Fibroblast of villous mesenchyme (primary cell): Measurements from ENCODE around the gene FHL1. TPM values are rescaled to one million over a fixed set of nuclear protein-coding genes. Genes with fewer than 3 reads are reported as not detected.
A peak's percentile ranks its signal among the peaks of the same experiment; 100 is the strongest.

ENCODE experiments used
- DNase-seq: peaks from one replicate; pipeline ENCODE4 v3.0.0-alpha.2; 2010; ENCODE audit warnings: low read depth
- H3K4me3 ChIP-seq: 2 replicates; pipeline ENCODE4 v1.5.1; 2011; ENCODE audit warnings: low read depth, mild to moderate bottlenecking, low read length
- CTCF ChIP-seq: IDR thresholded peaks from 2 replicates; pipeline ENCODE4 v1.5.1; 2012; ENCODE audit warnings: low read depth, mild to moderate bottlenecking, low read length; ENCODE audit not compliant: insufficient read depth
- total RNA-seq: library from RNA; depleted of rRNA; stranded (reverse); fragments of >200 nt; gene quantifications from 2 replicates; pipeline ENCODE4 v1.2.3, GENCODE V29; 2012

FHL1 gene
- total RNA-seq, 1 donor: 104 TPM

- no peak overlapping the region for H3K4me3 ChIP-seq
- TF ChIP-seq CTCF: no peak
- no peak for DNase-seq
Observed at GRCh38 chrX:136198010-136198409, 50.7 kb downstream of the FHL1 start.

- no peak for DNase-seq
- no peak for TF ChIP-seq CTCF
- H3K4me3 ChIP-seq: no peak overlapping the region
Observed at GRCh38 chrX:136198678-136199243, 51.4 kb downstream of the FHL1 start.

- TF ChIP-seq CTCF: no peak
- H3K4me3 ChIP-seq: no peak overlapping the region
- peak; percentile 35 for DNase-seq
Observed at GRCh38 chrX:136199365-136199764, 52.0 kb downstream of the FHL1 start.

GRCh38 chrX:136200466-136200865 is 53.1 kb downstream of the FHL1 start:
- DNase-seq: peak; percentile 44
- peak; percentile 50 for TF ChIP-seq CTCF
- no peak overlapping the region for H3K4me3 ChIP-seq

GRCh38 chrX:136201601-136202000 is 54.3 kb downstream of the FHL1 start:
- DNase-seq: no peak
- no peak for TF ChIP-seq CTCF
- H3K4me3 ChIP-seq: no peak overlapping the region

GRCh38 chrX:136202889-136203288 is 55.6 kb downstream of the FHL1 start:
- H3K4me3 ChIP-seq: no peak overlapping the region
- TF ChIP-seq CTCF: no peak
- peak; percentile 84 for DNase-seq

- no peak overlapping the region for H3K4me3 ChIP-seq
- DNase-seq: no peak
- no peak for TF ChIP-seq CTCF
Observed at GRCh38 chrX:136203438-136203837, 56.1 kb downstream of the FHL1 start.
